ENCODE results near the gene CFAP20DC. TPM values are rescaled to one million over a fixed set of nuclear protein-coding genes. Genes with fewer than 3 reads are reported as not detected.

CFAP20DC gene
- total and polyA plus RNA-seq, 11 donors: 0.07 to 0.27 (median 0.11) TPM; not detected in 5

DNA sequence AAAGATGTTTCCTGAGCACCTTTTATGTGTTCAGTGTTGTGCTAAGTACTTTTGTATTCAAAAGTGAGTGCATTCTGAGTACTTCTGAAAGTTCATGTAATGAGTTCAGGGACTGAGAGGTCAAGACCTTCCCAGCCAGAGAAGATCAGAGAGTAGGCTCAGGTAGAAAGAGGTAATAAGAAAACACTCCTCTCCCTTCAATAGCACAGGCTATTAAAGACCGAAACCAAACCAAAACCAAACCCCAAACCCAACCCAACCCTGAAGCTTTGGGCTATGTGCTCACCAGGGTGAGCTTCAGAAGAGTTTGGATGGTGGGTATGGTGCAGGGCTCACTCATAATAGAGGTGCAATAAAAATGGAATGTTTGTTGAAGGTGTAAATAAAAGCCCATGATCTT lies 306.5 kb downstream of the CFAP20DC start:
- Histone ChIP-seq H3K4me1 (no peaks in the 10 kb centered on the region), H3K27ac (no peak overlapping the region), H3K36me3 (no peaks in the 10 kb centered on the region), H3K9me3 (no peaks in the 10 kb centered on the region), H3K27me3 (no peaks in the 10 kb centered on the region), H3K4me3 (no peak overlapping the region)
- intact Hi-C loops (cut with DNase I): no loop called here
- DNase-seq: no peak
- ATAC-seq: no peak
- no peak for TF ChIP-seq CTCF (IDR thresholded peaks at IDR 0.05)
- TF ChIP-seq POLR2A (IDR thresholded peaks at IDR 0.05): no peak
- 77 to 90% (median 87%) methylated on average over 1 of the region's 1 CpG for WGBS, 4 donors

DNA sequence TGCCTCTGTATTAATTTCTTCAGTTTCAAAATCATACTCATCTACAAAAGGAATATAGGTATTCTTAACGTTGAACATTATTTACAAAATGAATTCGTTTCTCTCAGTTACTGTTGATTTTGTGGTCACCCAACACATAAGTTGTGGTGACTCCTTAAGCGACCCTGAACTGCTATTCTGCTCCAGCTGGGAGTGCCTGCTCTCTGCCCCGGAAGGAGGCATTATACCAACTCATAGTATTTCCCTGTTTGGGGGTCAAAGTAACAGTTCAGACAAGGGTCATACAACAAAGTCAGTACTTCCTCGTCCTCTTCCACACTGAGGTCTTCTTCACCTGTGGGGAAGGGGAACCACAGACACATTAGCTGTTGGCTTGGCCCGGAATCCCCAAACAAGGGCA lies 307.6 kb downstream of the CFAP20DC start:
- H3K36me3 ChIP-seq: no peaks in the 10 kb centered on the region
- H3K9me3 ChIP-seq: no peaks in the 10 kb centered on the region
- H3K27ac ChIP-seq: no peak overlapping the region
- H3K4me3 ChIP-seq: no peak overlapping the region
- ATAC-seq (no peak), DNase-seq (no peak)
- no peaks in the 10 kb centered on the region for H3K4me1 ChIP-seq
- intact Hi-C loops (cut with DNase I): no loop called here
- TF ChIP-seq CTCF (IDR thresholded peaks at IDR 0.05) (no peak), POLR2A (IDR thresholded peaks at IDR 0.05) (no peak)
- 75 to 91% (median 87%) methylated on average over 6 of the region's 6 CpGs for WGBS, 4 donors
- H3K27me3 ChIP-seq: no peaks in the 10 kb centered on the region

GRCh38 chr3:58737644-58738043 lies 312.2 kb downstream of the CFAP20DC start:
- Histone ChIP-seq H3K9me3 (no peaks in the 10 kb centered on the region), H3K4me1 (no peaks in the 10 kb centered on the region), H3K27ac (no peak overlapping the region), H3K27me3 (no peaks in the 10 kb centered on the region), H3K36me3 (no peaks in the 10 kb centered on the region), H3K4me3 (no peak overlapping the region)
- 52 to 71% (median 59%) methylated on average over 3 of the region's 3 CpGs for WGBS, 4 donors
- intact Hi-C loops (cut with DNase I): no loop called here
- DNase-seq: no peak
- ATAC-seq: no peak
- no peak for TF ChIP-seq POLR2A (IDR thresholded peaks at IDR 0.05)
- TF ChIP-seq CTCF (IDR thresholded peaks at IDR 0.05): no peak

DNA sequence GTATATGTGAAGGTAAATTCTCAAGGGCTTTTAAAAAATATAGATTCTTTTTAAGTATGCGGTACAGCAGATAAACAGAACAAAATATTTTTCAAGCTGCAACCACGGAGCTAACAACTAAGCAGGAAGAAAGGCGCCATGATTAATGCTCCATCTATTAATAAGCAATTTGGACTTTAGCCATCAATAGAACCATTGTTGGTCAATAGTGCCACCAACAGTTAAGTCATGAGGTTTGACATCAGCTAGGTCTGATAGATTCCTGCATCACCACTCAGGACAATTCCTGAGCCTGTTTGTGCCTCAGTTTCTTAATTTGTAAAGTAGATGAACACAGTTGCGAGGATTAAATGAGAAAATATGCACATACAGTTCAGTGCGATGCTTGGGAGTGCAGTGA lies 318.2 kb downstream of the CFAP20DC start:
- no peak for TF ChIP-seq CTCF (IDR thresholded peaks at IDR 0.05)
- no peak for TF ChIP-seq POLR2A (IDR thresholded peaks at IDR 0.05)
- intact Hi-C loops (cut with DNase I): no loop called here
- ATAC-seq: no peak
- Histone ChIP-seq H3K36me3 (no peaks in the 10 kb centered on the region), H3K27me3 (peaks cover 0 to 2% (median 0%) of the 10 kb centered on the region in 9 donors), H3K27ac (no peak overlapping the region), H3K9me3 (no peaks in the 10 kb centered on the region), H3K4me1 (no peaks in the 10 kb centered on the region), H3K4me3 (no peak overlapping the region)
- 80 to 86% (median 84%) methylated on average over 5 of the region's 5 CpGs for WGBS, 4 donors
- DNase-seq: no peak
